Measurements from ENCODE around the gene KCNQ1.

- no peak for TF ChIP-seq POLR2A (IDR thresholded peaks at IDR 0.05; ENCODE audit: low read depth, low read length)
- TF ChIP-seq TAF1 (IDR thresholded peaks at IDR 0.05; ENCODE audit: borderline replicate concordance, low read depth, low read length) = no peak
- no peak for TF ChIP-seq POLR2AphosphoS5 (IDR thresholded peaks at IDR 0.05; ENCODE audit: low read depth, low read length)
Measured at GRCh38 chr11:2802389-2803185, 357.8 kb downstream of the KCNQ1 start.

Data from GM12892 (cell line).